ENCODE data around the gene CTNNBIP1. TPM values are rescaled to one million over a fixed set of nuclear protein-coding genes. Genes with fewer than 3 reads are reported as not detected.

Gene CTNNBIP1
- total RNA-seq, 4 donors from 2014 or later: 13.3 to 42.6 (median 15.7) TPM

- TF ChIP-seq CTCF (IDR thresholded peaks at IDR 0.05): no peak
- no peak for ATAC-seq (ENCODE audit: low FRiP score)
- no peak for DNase-seq (ENCODE audit: low spot score)
These were observed 36.7 kb downstream of the CTNNBIP1 start for GRCh38 chr1:9873385-9873784.

- ATAC-seq (ENCODE audit: low FRiP score) (no peak), DNase-seq (ENCODE audit: low spot score) (no peak)
- TF ChIP-seq CTCF (IDR thresholded peaks at IDR 0.05): no peak
These were observed 37.5 kb downstream of the CTNNBIP1 start for GRCh38 chr1:9872430-9873165.

GRCh38 chr1:9871707-9872425 is 38.2 kb downstream of the CTNNBIP1 start:
- DNase-seq (ENCODE audit: low spot score) (no peak), ATAC-seq (ENCODE audit: low FRiP score) (no peak)
- no peak for TF ChIP-seq CTCF (IDR thresholded peaks at IDR 0.05)

GRCh38 chr1:9871021-9871420 is 39.0 kb downstream of the CTNNBIP1 start:
- DNase-seq (ENCODE audit: low spot score): no peak
- no peak for ATAC-seq (ENCODE audit: low FRiP score)
- TF ChIP-seq CTCF (IDR thresholded peaks at IDR 0.05): no peak

- no peak for DNase-seq (ENCODE audit: low spot score)
- TF ChIP-seq CTCF (IDR thresholded peaks at IDR 0.05): no peak
- no peak for ATAC-seq (ENCODE audit: low FRiP score)
These were observed 39.5 kb downstream of the CTNNBIP1 start for GRCh38 chr1:9870572-9870971.

- no peak for TF ChIP-seq CTCF (IDR thresholded peaks at IDR 0.05)
- ATAC-seq (ENCODE audit: low FRiP score): no peak
These were observed 40.2 kb downstream of the CTNNBIP1 start for GRCh38 chr1:9869831-9870251.

GRCh38 chr1:9868244-9868590 is 41.9 kb downstream of the CTNNBIP1 start:
- ATAC-seq (ENCODE audit: low FRiP score): no peak
- TF ChIP-seq CTCF (IDR thresholded peaks at IDR 0.05): no peak
- no peak for DNase-seq (ENCODE audit: low spot score)

More at GRCh38 chr1:9869831-9870251, 40.2 kb downstream of the CTNNBIP1 start:
- no peak for DNase-seq (ENCODE audit: low spot score)

All from omental fat pad (tissue), 4 donors.